MM.1S (cell line): Measurements from ENCODE around the gene LNX2.

Source experiments
- DNase-seq: peaks from one replicate; pipeline ENCODE4 v3.0.0-alpha.2; 2015
- H2AFZ ChIP-seq: fragments of 300-600 bp; sonication (generic); 2 replicates; pipeline ENCODE4 v1.6.0; 2016; ENCODE audit warnings: antibody characterized with exemption, low read length
- H3F3A ChIP-seq: fragments of 300-600 bp; sonication (generic); 2 replicates; pipeline ENCODE4 v1.6.1; 2016; ENCODE audit warnings: mild to moderate bottlenecking, antibody characterized with exemption, low read length, moderate library complexity, mixed read lengths; ENCODE audit not compliant: insufficient read depth
- H3K27ac ChIP-seq: fragments of 300-600 bp; sonication (generic); 2 replicates; pipeline ENCODE4 v1.5.1; 2016; ENCODE audit warnings: mild to moderate bottlenecking, low read length
- H3K27me3 ChIP-seq: fragments of 300-600 bp; sonication (generic); replicated peaks from 2 replicates; pipeline ENCODE4 v1.6.0; 2016; ENCODE audit warnings: low read length; ENCODE audit not compliant: insufficient read depth
- H3K36me3 ChIP-seq: fragments of 300-600 bp; sonication (generic); replicated peaks from 2 replicates; pipeline ENCODE4 v1.6.1; 2016; ENCODE audit warnings: mild to moderate bottlenecking, low read length, mixed read lengths; ENCODE audit not compliant: insufficient read depth
- H3K4me1 ChIP-seq: fragments of 300-600 bp; sonication (generic); 2 replicates; pipeline ENCODE4 v1.6.1; 2016; ENCODE audit warnings: low read length, mixed read lengths
- H3K4me2 ChIP-seq: fragments of 300-600 bp; sonication (generic); 2 replicates; pipeline ENCODE4 v1.6.0; 2016; ENCODE audit warnings: low read depth, low read length
- H3K4me3 ChIP-seq: fragments of 300-600 bp; sonication (generic); 2 replicates; pipeline ENCODE4 v1.5.1; 2016; ENCODE audit warnings: low read length, mixed read lengths
- H3K79me2 ChIP-seq: fragments of 300-600 bp; sonication (generic); 2 replicates; pipeline ENCODE4 v1.6.1; 2016; ENCODE audit warnings: mixed run types, low read length, mixed read lengths
- H3K9ac ChIP-seq: fragments of 300-600 bp; sonication (generic); 2 replicates; pipeline ENCODE4 v1.6.1; 2016; ENCODE audit warnings: low read length, mixed read lengths
- H3K9me2 ChIP-seq: fragments of 300-600 bp; sonication (generic); replicated peaks from 2 replicates; pipeline ENCODE4 v1.6.1; 2016; ENCODE audit warnings: mild to moderate bottlenecking, low read length, mixed read lengths; ENCODE audit not compliant: insufficient read depth
- H3K9me3 ChIP-seq: fragments of 300-600 bp; sonication (generic); replicated peaks from 2 replicates; pipeline ENCODE4 v1.6.1; 2016; ENCODE audit warnings: mild to moderate bottlenecking, low read length, mixed read lengths; ENCODE audit not compliant: insufficient read depth
- H4K20me1 ChIP-seq: fragments of 300-600 bp; sonication (generic); 2 replicates; pipeline ENCODE4 v1.6.1; 2016; ENCODE audit warnings: mild to moderate bottlenecking, low read length, moderate library complexity, mixed read lengths; ENCODE audit not compliant: insufficient read depth
- CTCF ChIP-seq: fragments of 300-600 bp; sonication (generic); IDR thresholded peaks from 2 replicates; pipeline ENCODE4 v1.5.1; 2016; ENCODE audit warnings: antibody characterized with exemption, low read length, mixed read lengths
- EZH2 ChIP-seq: fragments of 300-600 bp; sonication (generic); optimal IDR thresholded peaks from 2 replicates; pipeline ENCODE3; 2017; ENCODE audit warnings: low read depth, mild to moderate bottlenecking, antibody characterized with exemption, low read length, mixed read lengths
- EZH2phosphoT487 ChIP-seq: fragments of 300-600 bp; sonication (generic); IDR thresholded peaks from 2 replicates; pipeline ENCODE4 v1.6.1; 2018; ENCODE audit warnings: antibody characterized with exemption, low read length

Gene LNX2

GRCh38 chr13:27654059-27654458 lies 33.7 kb upstream of the LNX2 start:
- Histone ChIP-seq H3F3A (no peaks in the 10 kb centered on the region), H3K36me3 (peaks cover 6% of the 10 kb centered on the region), H3K4me1 (no peaks in the 10 kb centered on the region), H3K27me3 (no peaks in the 10 kb centered on the region), H3K9me2 (no peaks in the 10 kb centered on the region), H3K4me2 (no peak overlapping the region), H2AFZ (no peak overlapping the region), H4K20me1 (no peaks in the 10 kb centered on the region), H3K27ac (no peak overlapping the region), H3K4me3 (no peak overlapping the region), H3K79me2 (peaks cover 4% of the 10 kb centered on the region; the same call in 1 of the 2 replicates), H3K9ac (no peak overlapping the region), H3K9me3 (no peaks in the 10 kb centered on the region)
- DNase-seq = no peak
- TF ChIP-seq EZH2phosphoT487 = no peak
- no peak for TF ChIP-seq CTCF
- no peak for TF ChIP-seq EZH2

GRCh38 chr13:27650312-27650711 lies 30.0 kb upstream of the LNX2 start:
- Histone ChIP-seq H4K20me1 (no peaks in the 10 kb centered on the region), H3K27ac (no peak overlapping the region), H3K36me3 (peaks cover 6% of the 10 kb centered on the region), H3F3A (no peaks in the 10 kb centered on the region), H3K4me2 (no peak overlapping the region), H3K4me3 (no peak overlapping the region), H3K9ac (no peak overlapping the region), H3K9me3 (no peaks in the 10 kb centered on the region), H3K27me3 (no peaks in the 10 kb centered on the region), H2AFZ (no peak overlapping the region), H3K79me2 (peaks cover 10% of the 10 kb centered on the region), H3K9me2 (no peaks in the 10 kb centered on the region), H3K4me1 (no peaks in the 10 kb centered on the region)
- DNase-seq = no peak
- TF ChIP-seq EZH2phosphoT487 (no peak), EZH2 (no peak), CTCF (no peak)

GRCh38 chr13:27644302-27644701 lies 24.0 kb upstream of the LNX2 start:
- Histone ChIP-seq H3F3A (no peaks in the 10 kb centered on the region), H3K9me3 (no peaks in the 10 kb centered on the region), H3K4me1 (no peaks in the 10 kb centered on the region), H3K27ac (no peak overlapping the region), H4K20me1 (no peaks in the 10 kb centered on the region), H3K79me2 (peaks cover 50% of the 10 kb centered on the region), H3K36me3 (no peaks in the 10 kb centered on the region), H3K4me2 (no peak overlapping the region), H2AFZ (no peak overlapping the region), H3K27me3 (no peaks in the 10 kb centered on the region), H3K9ac (no peak overlapping the region), H3K4me3 (no peak overlapping the region), H3K9me2 (no peaks in the 10 kb centered on the region)
- TF ChIP-seq EZH2 (no peak), EZH2phosphoT487 (no peak), CTCF (no peak)
- DNase-seq = no peak
